ENCODE data around the gene CCDC142. TPM values are rescaled to one million over a fixed set of nuclear protein-coding genes. Genes with fewer than 3 reads are reported as not detected.

Gene CCDC142
- total RNA-seq, 4 donors from 2014 or later = 10.4 to 31.1 (median 18.7) TPM

GRCh38 chr2:74429487-74430451 lies 53.0 kb downstream of the CCDC142 start:
- peaks cover 68% of the 10 kb centered on the region for H3K36me3 ChIP-seq
- DNase-seq (ENCODE audit: low spot score in 2 of 2) = no peak
- no peak for TF ChIP-seq POLR2A (IDR thresholded peaks at IDR 0.05)
- TF ChIP-seq EP300 (IDR thresholded peaks at IDR 0.05) = no peak
- TF ChIP-seq, protein P1, sequence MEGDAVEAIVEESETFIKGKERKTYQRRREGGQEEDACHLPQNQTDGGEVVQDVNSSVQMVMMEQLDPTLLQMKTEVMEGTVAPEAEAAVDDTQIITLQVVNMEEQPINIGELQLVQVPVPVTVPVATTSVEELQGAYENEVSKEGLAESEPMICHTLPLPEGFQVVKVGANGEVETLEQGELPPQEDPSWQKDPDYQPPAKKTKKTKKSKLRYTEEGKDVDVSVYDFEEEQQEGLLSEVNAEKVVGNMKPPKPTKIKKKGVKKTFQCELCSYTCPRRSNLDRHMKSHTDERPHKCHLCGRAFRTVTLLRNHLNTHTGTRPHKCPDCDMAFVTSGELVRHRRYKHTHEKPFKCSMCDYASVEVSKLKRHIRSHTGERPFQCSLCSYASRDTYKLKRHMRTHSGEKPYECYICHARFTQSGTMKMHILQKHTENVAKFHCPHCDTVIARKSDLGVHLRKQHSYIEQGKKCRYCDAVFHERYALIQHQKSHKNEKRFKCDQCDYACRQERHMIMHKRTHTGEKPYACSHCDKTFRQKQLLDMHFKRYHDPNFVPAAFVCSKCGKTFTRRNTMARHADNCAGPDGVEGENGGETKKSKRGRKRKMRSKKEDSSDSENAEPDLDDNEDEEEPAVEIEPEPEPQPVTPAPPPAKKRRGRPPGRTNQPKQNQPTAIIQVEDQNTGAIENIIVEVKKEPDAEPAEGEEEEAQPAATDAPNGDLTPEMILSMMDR (IDR thresholded peaks at IDR 0.05) = no peak
- TF ChIP-seq POLR2AphosphoS5 (IDR thresholded peaks at IDR 0.05) = no peak

DNA sequence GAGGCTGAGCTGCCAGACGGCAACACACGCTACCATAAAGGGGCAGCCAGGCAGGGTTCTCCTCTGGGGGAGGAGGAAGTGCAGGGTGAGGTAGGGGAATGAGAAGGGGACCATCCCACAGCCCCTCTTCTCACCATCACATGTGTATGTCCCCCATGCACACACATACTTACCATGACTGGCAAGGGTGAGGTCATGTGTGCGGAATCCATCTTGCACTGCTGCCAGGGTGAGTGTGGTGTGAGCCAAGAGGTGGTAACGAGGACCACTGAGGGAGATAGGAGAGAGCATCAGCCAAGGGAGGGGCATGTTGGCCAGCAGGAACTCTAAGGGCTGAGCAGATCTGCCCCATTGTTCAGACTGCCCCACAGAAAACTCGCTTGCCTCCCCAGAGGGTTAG lies 54.1 kb downstream of the CCDC142 start:
- Histone ChIP-seq H3K36me3 (peaks cover 68% of the 10 kb centered on the region), H3K27me3 (no peaks in the 10 kb centered on the region), H3K27ac (no peak overlapping the region), H3K4me1 (peaks cover 3% of the 10 kb centered on the region), H3K9me3 (no peaks in the 10 kb centered on the region), H3K4me3 (no peak overlapping the region)
- TF ChIP-seq POLR2A (IDR thresholded peaks at IDR 0.05) (no peak), POLR2AphosphoS5 (IDR thresholded peaks at IDR 0.05) (no peak), EP300 (IDR thresholded peaks at IDR 0.05) (no peak)
- TF ChIP-seq, protein P1 (IDR thresholded peaks at IDR 0.05) = no peak
- WGBS = 82% methylated on average over 5 of the region's 5 CpGs
- peak in 1 of 2 donors; percentile 31 for DNase-seq (ENCODE audit: low spot score in 2 of 2)

More at GRCh38 chr2:74429487-74430451, 53.0 kb downstream of the CCDC142 start:
- no peaks in the 10 kb centered on the region for H3K9me3 ChIP-seq
- no peaks in the 10 kb centered on the region for H3K27me3 ChIP-seq
- H3K27ac ChIP-seq = no peak overlapping the region
- H3K4me3 ChIP-seq = no peak overlapping the region
- 93% methylated on average over 11 of the region's 18 CpGs for WGBS
- peaks cover 3% of the 10 kb centered on the region for H3K4me1 ChIP-seq

GRCh38 chr2:74427551-74427950 lies 55.2 kb downstream of the CCDC142 start:
- Histone ChIP-seq H3K4me3 (no peak overlapping the region), H3K36me3 (peaks cover 65% of the 10 kb centered on the region), H3K27me3 (no peaks in the 10 kb centered on the region), H3K9me3 (no peaks in the 10 kb centered on the region), H3K27ac (no peak overlapping the region), H3K4me1 (peaks cover 4% of the 10 kb centered on the region)
- WGBS = 89% methylated on average over 3 of the region's 3 CpGs
- TF ChIP-seq POLR2A (IDR thresholded peaks at IDR 0.05) (no peak), EP300 (IDR thresholded peaks at IDR 0.05) (no peak)
- TF ChIP-seq, protein P1 (IDR thresholded peaks at IDR 0.05) = no peak
- DNase-seq (ENCODE audit: low spot score in 2 of 2) = peak in 1 of 2 donors; percentile 37

- H3K27me3 ChIP-seq = no peaks in the 10 kb centered on the region
- 89% methylated on average over 9 of the region's 14 CpGs for WGBS
- H3K4me1 ChIP-seq = peaks cover 17% of the 10 kb centered on the region
Measured at GRCh38 chr2:74426181-74426758, 56.5 kb downstream of the CCDC142 start.

More at GRCh38 chr2:74426181-74426758, 56.5 kb downstream of the CCDC142 start:
- no peak overlapping the region for H3K4me3 ChIP-seq
- no peaks in the 10 kb centered on the region for H3K9me3 ChIP-seq
- TF ChIP-seq POLR2A (IDR thresholded peaks at IDR 0.05) (no peak), POLR2AphosphoS5 (IDR thresholded peaks at IDR 0.05) (no peak), EP300 (IDR thresholded peaks at IDR 0.05) (no peak)
- TF ChIP-seq, protein P1 (IDR thresholded peaks at IDR 0.05) = no peak
- peak in 1 of 2 donors; percentile 56 for DNase-seq (ENCODE audit: low spot score in 2 of 2)
- H3K27ac ChIP-seq = no peak overlapping the region
- peaks cover 52% of the 10 kb centered on the region for H3K36me3 ChIP-seq
